Measurements from ENCODE around the gene SCAI. TPM values are rescaled to one million over a fixed set of nuclear protein-coding genes. Genes with fewer than 3 reads are reported as not detected.
A peak's percentile ranks its signal among the peaks of the same experiment; 100 is the strongest.

The SCAI gene
- polyA plus RNA-seq, 6 donors from 2014 or later: 1.8 to 8.3 (median 2.7) TPM

DNA sequence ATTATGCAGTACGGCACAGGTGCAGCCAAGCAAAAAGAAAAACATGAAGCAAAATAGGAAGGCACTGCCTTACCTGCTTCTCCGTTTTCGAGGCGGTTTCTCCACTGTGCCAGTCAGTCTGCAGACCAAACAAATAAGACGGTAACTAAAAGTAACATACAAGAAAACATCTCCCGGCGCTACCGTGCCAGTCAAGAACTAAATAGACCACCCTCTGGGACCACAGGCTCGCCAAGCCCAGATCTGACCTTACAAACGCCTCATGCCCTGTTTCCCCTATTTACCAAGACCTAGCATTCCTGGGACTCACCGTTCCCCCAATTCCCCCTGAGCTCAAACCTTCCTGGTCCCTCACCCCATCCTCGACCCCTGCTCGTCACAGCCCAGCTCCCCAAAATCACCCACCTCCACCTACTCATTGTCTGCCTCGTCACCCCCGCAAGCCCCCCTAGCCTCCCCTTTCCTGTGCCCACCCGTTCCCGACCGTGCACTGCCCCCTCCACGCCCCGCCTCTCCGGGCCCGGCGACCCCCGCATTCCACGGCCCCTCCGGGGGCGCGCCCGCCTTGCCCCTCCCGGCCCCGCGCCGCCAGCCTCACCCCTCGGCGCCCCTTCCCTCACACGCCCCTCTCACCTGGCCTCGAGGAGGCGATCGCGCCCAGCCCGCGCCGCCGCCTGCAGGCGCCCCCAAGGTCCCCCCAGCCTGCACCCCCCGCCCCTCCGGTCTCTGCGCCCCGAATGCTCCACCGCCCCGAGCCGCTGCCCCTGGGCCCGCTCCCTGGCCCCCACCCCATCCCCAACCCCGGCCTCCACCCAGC lies 560 bp downstream of the SCAI start:
- H3K27ac Mint-ChIP-seq: peak overlapping the region in 5 of 6 donors; percentile 57 to 95 (median 77)
- peak overlapping the region; percentile 95 to 99 (median 98) for H3K4me3 Mint-ChIP-seq
- peak; percentile 12 to 17 for ATAC-seq (ENCODE audit: low read depth in 2 of 2)
- peaks cover 5 to 8% of the 10 kb centered on the region in 2 donors for H3K36me3 Mint-ChIP-seq
- no peaks in the 10 kb centered on the region for H3K27me3 Mint-ChIP-seq
- no peaks in the 10 kb centered on the region for H3K9me3 Mint-ChIP-seq
- H3K4me1 Mint-ChIP-seq: peaks cover 21 to 26% (median 25%) of the 10 kb centered on the region in 3 donors
- DNase-seq: peak; percentile 15

DNA sequence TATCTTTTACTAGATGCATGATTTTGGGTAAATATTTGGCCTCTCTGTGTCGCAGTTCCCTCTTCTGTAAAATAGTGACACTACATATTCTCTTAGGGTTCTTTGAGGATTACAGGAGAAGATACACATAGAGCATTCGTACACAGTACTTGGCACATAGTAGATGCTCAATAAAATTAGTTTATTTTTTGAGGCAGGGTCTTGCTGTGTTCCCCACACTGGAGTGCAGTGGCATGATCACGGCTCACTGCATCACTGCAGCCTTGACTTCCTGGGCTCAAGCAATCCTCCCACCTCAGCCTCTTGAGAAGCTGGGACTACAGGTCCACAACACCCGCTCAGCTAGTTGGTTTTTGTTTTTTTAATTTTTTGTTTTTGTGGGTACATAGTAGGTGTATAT lies 1.6 kb downstream of the SCAI start:
- no peaks in the 10 kb centered on the region for H3K9me3 Mint-ChIP-seq
- peak overlapping the region; percentile 95 to 99 (median 98) for H3K4me3 Mint-ChIP-seq
- H3K27me3 Mint-ChIP-seq: no peaks in the 10 kb centered on the region
- H3K27ac Mint-ChIP-seq: peak overlapping the region in 1 of 6 donors; percentile 87
- H3K36me3 Mint-ChIP-seq: peaks cover 5 to 8% of the 10 kb centered on the region in 2 donors
- H3K4me1 Mint-ChIP-seq: peaks cover 21 to 26% (median 25%) of the 10 kb centered on the region in 3 donors
- DNase-seq (no peak), ATAC-seq (ENCODE audit: low read depth in 2 of 2) (no peak)

DNA sequence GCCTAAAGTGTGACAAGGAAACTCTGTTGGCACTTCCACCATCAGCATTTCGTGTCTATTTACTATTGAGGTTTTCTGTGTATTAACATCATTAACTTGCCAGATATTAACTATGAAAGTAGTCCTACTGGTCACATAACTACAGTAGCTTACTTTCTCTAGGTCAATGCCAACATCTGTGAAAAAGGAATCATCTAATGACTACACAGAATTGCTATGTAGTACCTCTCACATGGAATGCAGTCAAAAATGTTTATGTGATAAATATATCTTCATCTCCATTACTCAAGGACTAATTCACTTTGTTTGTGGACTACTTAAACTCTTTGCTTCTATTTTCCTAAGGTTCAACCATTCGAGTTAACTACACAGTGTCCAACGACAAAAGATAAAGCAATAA lies 2.1 kb downstream of the SCAI start:
- no peaks in the 10 kb centered on the region for H3K27me3 Mint-ChIP-seq
- H3K27ac Mint-ChIP-seq: no peak overlapping the region
- H3K9me3 Mint-ChIP-seq: no peaks in the 10 kb centered on the region
- peaks cover 5 to 8% of the 10 kb centered on the region in 2 donors for H3K36me3 Mint-ChIP-seq
- no peak for DNase-seq
- no peak for ATAC-seq (ENCODE audit: low read depth in 2 of 2)
- H3K4me3 Mint-ChIP-seq: peak overlapping the region in 1 of 8 donors; percentile 99
- peaks cover 21 to 26% (median 25%) of the 10 kb centered on the region in 3 donors for H3K4me1 Mint-ChIP-seq

GRCh38 chr9:125140576-125140975 lies 2.8 kb downstream of the SCAI start:
- H3K4me3 Mint-ChIP-seq: no peak overlapping the region
- ATAC-seq (ENCODE audit: low read depth in 2 of 2) (no peak), DNase-seq (no peak)
- H3K27me3 Mint-ChIP-seq: no peaks in the 10 kb centered on the region
- peaks cover 5 to 8% of the 10 kb centered on the region in 2 donors for H3K36me3 Mint-ChIP-seq
- peaks cover 21 to 26% (median 25%) of the 10 kb centered on the region in 3 donors for H3K4me1 Mint-ChIP-seq
- no peaks in the 10 kb centered on the region for H3K9me3 Mint-ChIP-seq
- no peak overlapping the region for H3K27ac Mint-ChIP-seq

- Mint-ChIP-seq H3K4me3 (no peak overlapping the region), H3K27ac (no peak overlapping the region), H3K36me3 (peaks cover 8 to 14% of the 10 kb centered on the region in 2 donors), H3K27me3 (no peaks in the 10 kb centered on the region), H3K9me3 (peaks cover 0 to 7% (median 3%) of the 10 kb centered on the region in 7 donors), H3K4me1 (peaks cover 11 to 18% (median 13%) of the 10 kb centered on the region in 3 donors)
- ATAC-seq (ENCODE audit: low read depth in 2 of 2): no peak
- no peak for DNase-seq
Observed at GRCh38 chr9:125137200-125137599, 6.1 kb downstream of the SCAI start.

GRCh38 chr9:125134976-125135375 lies 8.4 kb downstream of the SCAI start:
- Mint-ChIP-seq H3K27me3 (no peaks in the 10 kb centered on the region), H3K27ac (no peak overlapping the region), H3K4me3 (no peak overlapping the region), H3K9me3 (peaks cover 0 to 7% (median 3%) of the 10 kb centered on the region in 7 donors), H3K4me1 (peaks cover under 1 to 17% (median 8%) of the 10 kb centered on the region in 3 donors), H3K36me3 (peaks cover 8 to 14% of the 10 kb centered on the region in 2 donors)
- ATAC-seq (ENCODE audit: low read depth in 2 of 2): no peak
- no peak for DNase-seq

- Mint-ChIP-seq H3K36me3 (peaks cover 0 to 9% of the 10 kb centered on the region in 2 donors), H3K4me3 (no peak overlapping the region), H3K27me3 (no peaks in the 10 kb centered on the region), H3K9me3 (peaks cover 0 to 7% (median 3%) of the 10 kb centered on the region in 7 donors), H3K27ac (peak overlapping the region in 2 of 6 donors; percentile 44 to 76), H3K4me1 (peaks cover 0 to 7% (median 0%) of the 10 kb centered on the region in 3 donors)
- no peak for DNase-seq
- no peak for ATAC-seq (ENCODE audit: low read depth in 2 of 2)
Observed at GRCh38 chr9:125133403-125134329, 9.7 kb downstream of the SCAI start.

GRCh38 chr9:125131778-125132177 lies 11.6 kb downstream of the SCAI start:
- Mint-ChIP-seq H3K4me1 (peaks cover 4 to 7% (median 7%) of the 10 kb centered on the region in 3 donors), H3K27me3 (no peaks in the 10 kb centered on the region), H3K36me3 (peaks cover 0 to 9% of the 10 kb centered on the region in 2 donors), H3K9me3 (peaks cover 0 to 7% (median 3%) of the 10 kb centered on the region in 7 donors), H3K27ac (peak overlapping the region in 3 of 6 donors; percentile 33 to 69 (median 61)), H3K4me3 (no peak overlapping the region)
- ATAC-seq (ENCODE audit: low read depth in 2 of 2) (no peak), DNase-seq (no peak)

GRCh38 chr9:125126019-125126746 lies 17.1 kb downstream of the SCAI start:
- Mint-ChIP-seq H3K4me1 (peaks cover 8 to 26% (median 24%) of the 10 kb centered on the region in 3 donors), H3K36me3 (peaks cover 0 to 9% of the 10 kb centered on the region in 2 donors), H3K27me3 (no peaks in the 10 kb centered on the region), H3K9me3 (no peaks in the 10 kb centered on the region), H3K27ac (peak overlapping the region; percentile 77 to 95 (median 89)), H3K4me3 (peak overlapping the region; percentile 13 to 71 (median 38))
- ATAC-seq (ENCODE audit: low read depth in 2 of 2): peak; percentile 100
- peak; percentile 58 for DNase-seq

DNA sequence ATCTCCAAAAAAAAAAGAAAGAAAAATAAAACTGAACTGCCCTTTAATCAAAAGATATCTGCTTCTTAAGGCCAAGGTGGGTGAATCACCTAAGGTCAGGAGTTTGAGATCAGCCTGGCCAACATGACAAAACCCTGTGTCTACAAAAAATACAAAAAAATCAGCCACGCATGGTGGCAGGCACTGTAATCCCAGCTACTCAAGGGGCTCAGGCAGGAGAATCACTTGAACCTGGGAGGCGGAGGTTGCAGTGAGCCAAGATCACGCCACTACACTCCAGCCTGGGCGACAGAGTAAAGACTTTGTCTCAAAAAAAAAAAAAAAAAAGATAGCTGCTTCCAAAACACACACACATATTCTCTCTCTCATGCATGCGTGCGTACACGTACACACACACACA lies 17.8 kb downstream of the SCAI start:
- H3K27me3 Mint-ChIP-seq: no peaks in the 10 kb centered on the region
- peak overlapping the region in 1 of 8 donors; percentile 62 for H3K4me3 Mint-ChIP-seq
- DNase-seq (no peak), ATAC-seq (ENCODE audit: low read depth in 2 of 2) (no peak)
- peak overlapping the region; percentile 77 to 95 (median 89) for H3K27ac Mint-ChIP-seq
- peaks cover 0 to 9% of the 10 kb centered on the region in 2 donors for H3K36me3 Mint-ChIP-seq
- H3K4me1 Mint-ChIP-seq: peaks cover 11 to 33% (median 31%) of the 10 kb centered on the region in 3 donors
- H3K9me3 Mint-ChIP-seq: no peaks in the 10 kb centered on the region

- Mint-ChIP-seq H3K27me3 (no peaks in the 10 kb centered on the region), H3K4me3 (no peak overlapping the region), H3K9me3 (no peaks in the 10 kb centered on the region), H3K27ac (peak overlapping the region in 1 of 6 donors; percentile 18), H3K4me1 (peaks cover 9 to 22% (median 20%) of the 10 kb centered on the region in 3 donors), H3K36me3 (peaks cover 0 to 14% of the 10 kb centered on the region in 2 donors)
- DNase-seq: no peak
- no peak for ATAC-seq (ENCODE audit: low read depth in 2 of 2)
Observed at GRCh38 chr9:125121146-125121545, 22.2 kb downstream of the SCAI start.

- H3K9me3 Mint-ChIP-seq: no peaks in the 10 kb centered on the region
- H3K4me1 Mint-ChIP-seq: peaks cover 4 to 12% (median 11%) of the 10 kb centered on the region in 3 donors
- H3K4me3 Mint-ChIP-seq: no peak overlapping the region
- no peaks in the 10 kb centered on the region for H3K27me3 Mint-ChIP-seq
- no peak overlapping the region for H3K27ac Mint-ChIP-seq
- DNase-seq (no peak), ATAC-seq (ENCODE audit: low read depth in 2 of 2) (no peak)
- peaks cover 0 to 14% of the 10 kb centered on the region in 2 donors for H3K36me3 Mint-ChIP-seq
Observed at GRCh38 chr9:125119643-125120286, 23.6 kb downstream of the SCAI start.

All from naive B cell (primary cell).